Measurements from ENCODE around the gene TCF15. TPM values are rescaled to one million over a fixed set of nuclear protein-coding genes. Genes with fewer than 3 reads are reported as not detected.

Gene TCF15
- total and polyA plus RNA-seq, 2 experiments from 2014 or later = 3.8 to 4.0 TPM

- Mint-ChIP-seq H3K36me3 (ENCODE audit: low read depth) (no peaks in the 10 kb centered on the region), H3K4me3 (no peak overlapping the region), H3K4me1 (0 out of 3 replicates have a peak, but pooled peaks cover 3% of the 10 kb centered on the region), H3K27ac (no peak overlapping the region), H3K9me3 (no peaks in the 10 kb centered on the region; the same call in 2 of the 3 replicates), H3K27me3 (ENCODE audit: insufficient read depth, low read depth, poor library complexity) (peaks cover 2% of the 10 kb centered on the region)
- Histone ChIP-seq H3K4me1 (ENCODE audit: insufficient read depth) (no peaks in the 10 kb centered on the region), H3F3A (replicated peaks; ENCODE audit: low read depth) (no peaks in the 10 kb centered on the region), H3K4me2 (no peak overlapping the region), H3K36me3 (ENCODE audit: insufficient read depth) (no peaks in the 10 kb centered on the region), H3K9me2 (ENCODE audit: insufficient read depth) (no peaks in the 10 kb centered on the region), H2AFZ (no peak overlapping the region), H3K27ac (ENCODE audit: low read depth) (no peak overlapping the region), H3K79me2 (replicated peaks; ENCODE audit: insufficient read depth) (no peaks in the 10 kb centered on the region), H3K27me3 (ENCODE audit: insufficient read depth) (no peaks in the 10 kb centered on the region), H3K4me3 (no peak overlapping the region), H4K20me1 (replicated peaks; ENCODE audit: insufficient read depth) (no peaks in the 10 kb centered on the region)
- no peak for ATAC-seq
- TF ChIP-seq NANOG (IDR thresholded peaks at IDR 0.05; ENCODE audit: borderline replicate concordance) = no peak
- no peak for TF ChIP-seq EZH2 (IDR thresholded peaks at IDR 0.05; ENCODE audit: low read depth, unreplicated experiment)
- TF ChIP-seq ZNF331 (CRISPR knock-in tag; IDR thresholded peaks at IDR 0.05; ENCODE audit: low read depth) = no peak
- no peak for TF ChIP-seq ZNF462 (CRISPR knock-in tag; IDR thresholded peaks at IDR 0.05)
- TF ChIP-seq ZNF114 (CRISPR knock-in tag; IDR thresholded peaks at IDR 0.05) = no peak
- no peak for TF ChIP-seq JUNB (IDR thresholded peaks at IDR 0.05; ENCODE audit: unreplicated experiment)
- no peak for TF ChIP-seq REST (IDR thresholded peaks at IDR 0.05; ENCODE audit: unreplicated experiment)
- TF ChIP-seq ETS1 (IDR thresholded peaks at IDR 0.05) = no peak
- TF ChIP-seq POLR2AphosphoS5 (IDR thresholded peaks at IDR 0.05; ENCODE audit: low read depth) = no peak
- TF ChIP-seq CTCF (conservative IDR thresholded peaks at IDR 0.05; ENCODE audit: low read depth in 2 of 2) = no peak; a peak in 1 of 4 replicates
- no peak for TF ChIP-seq EZH2phosphoT487 (IDR thresholded peaks at IDR 0.05; ENCODE audit: unreplicated experiment)
- no peak for TF ChIP-seq STAT1 (IDR thresholded peaks at IDR 0.05; ENCODE audit: unreplicated experiment)
- no peak for TF ChIP-seq CREB1 (CRISPR knock-in tag; IDR thresholded peaks at IDR 0.05; ENCODE audit: low read depth)
- no peak for DNase-seq (ENCODE audit: low spot score)
These were observed 52.0 kb downstream of the TCF15 start for GRCh38 chr20:558117-558516.

Measured in GM23338 (cell line).